Panc1 (cell line): ENCODE data around the gene FH.

ENCODE experiments used
- CTCF ChIP-seq: fragments of 450-650 bp; IDR thresholded peaks from 2 replicates; pipeline ENCODE4 v1.5.1; 2017; ENCODE audit warnings: mild to moderate bottlenecking
- POLR2AphosphoS5 ChIP-seq: IDR thresholded peaks from 2 replicates; pipeline ENCODE4 v1.6.1; 2012; ENCODE audit warnings: mild to moderate bottlenecking, low read depth, low read length, moderate library complexity
- REST ChIP-seq, 2 experiments: IDR thresholded peaks; 2 replicates each; pipeline ENCODE4 v1.6.1; 2011 to 2012; ENCODE audit warnings: low read depth in 2 of 2, control low read depth in 1 of 2, low read length in 1 of 2, mild to moderate bottlenecking in 1 of 2, moderate library complexity in 1 of 2; ENCODE audit not compliant: insufficient read depth in 1 of 2
- SIN3A ChIP-seq: IDR thresholded peaks from 2 replicates; pipeline ENCODE4 v1.6.1; 2012; ENCODE audit warnings: low read depth, mild to moderate bottlenecking, low read length, moderate library complexity, borderline replicate concordance; ENCODE audit not compliant: insufficient read depth

GRCh38 chr1:241488739-241489138, 30.8 kb downstream of the FH start:
- TF ChIP-seq REST (IDR thresholded peaks at IDR 0.05; ENCODE audit: insufficient read depth in 1 of 2, low read depth in 2 of 2, low read length in 1 of 2) (no peak), CTCF (no peak), SIN3A (no peak), POLR2AphosphoS5 (no peak)
